HG02981 (cell line): ENCODE data around the gene GRB2.
"Not testable (repeated sequence)": the region's sequence is repeated elsewhere in the genome, so short reads cannot be mapped to it uniquely, and the experiment has no call there.

Source experiments
- ATAC-seq: cut with Tn5 transposase; IDR thresholded peaks from one replicate; pipeline ENCODE4 v1.9.1; 2021; ENCODE audit warnings: mild to moderate bottlenecking, moderate library complexity; ENCODE audit not compliant: unreplicated experiment

Gene GRB2

DNA sequence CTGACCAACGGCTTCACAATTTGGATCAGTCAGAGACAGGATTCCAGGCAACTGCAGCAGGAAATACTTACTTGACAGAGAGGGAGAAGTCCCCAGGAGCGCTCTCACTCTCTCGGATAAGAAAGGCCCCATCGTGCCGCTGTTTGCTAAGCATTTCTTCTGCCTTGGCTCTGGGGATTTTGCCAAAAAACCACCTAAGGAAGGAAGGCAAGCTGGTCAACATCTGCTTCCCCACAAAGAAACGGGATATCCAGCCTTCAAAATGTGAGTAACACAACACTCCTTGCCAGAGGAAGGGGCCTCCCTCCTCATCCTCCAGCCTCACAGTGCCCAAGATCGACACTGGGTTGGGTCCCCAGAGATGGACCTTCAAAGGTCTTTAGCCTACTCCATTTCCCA, 79.7 kb downstream of the GRB2 start:
- ATAC-seq = no peak

DNA sequence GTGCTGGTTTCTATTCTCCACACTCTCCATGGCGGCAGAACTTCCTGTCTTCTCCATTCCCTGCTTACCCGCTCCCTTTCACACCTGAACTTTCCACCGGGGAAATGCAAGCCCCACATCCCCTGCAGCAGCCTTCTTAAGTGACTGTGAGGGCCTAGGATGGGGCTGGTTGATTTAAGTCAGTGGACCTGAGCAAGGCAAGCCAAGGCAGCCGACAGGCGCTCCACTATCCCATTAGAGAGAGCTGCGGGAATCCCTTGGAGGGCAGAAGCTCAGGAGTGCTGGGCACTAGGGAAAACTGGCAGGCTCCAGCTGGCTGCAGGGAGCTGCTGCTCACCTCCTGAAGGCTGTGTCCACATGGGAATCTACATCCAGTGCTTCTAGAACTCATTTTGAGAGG, 80.1 kb downstream of the GRB2 start:
- ATAC-seq = no peak

DNA sequence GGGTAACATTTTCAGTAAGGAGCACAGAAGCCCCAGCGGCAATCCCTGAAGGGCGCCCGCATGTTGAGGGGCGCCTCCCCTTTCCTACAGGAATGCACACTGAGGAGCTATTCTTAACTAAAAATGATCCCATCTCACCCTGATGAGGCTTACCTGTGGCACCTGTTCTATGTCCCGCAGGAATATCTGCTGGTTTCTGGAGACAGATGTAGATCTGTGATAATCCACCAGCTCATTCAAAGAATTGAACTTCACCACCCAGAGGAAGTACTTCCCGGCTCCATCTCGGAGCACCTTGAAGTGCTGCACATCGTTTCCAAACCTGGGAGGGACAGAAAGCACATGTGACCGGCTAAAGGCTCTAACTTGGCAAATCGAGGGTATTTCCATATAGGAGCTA, 84.0 kb downstream of the GRB2 start:
- no peak for ATAC-seq

DNA sequence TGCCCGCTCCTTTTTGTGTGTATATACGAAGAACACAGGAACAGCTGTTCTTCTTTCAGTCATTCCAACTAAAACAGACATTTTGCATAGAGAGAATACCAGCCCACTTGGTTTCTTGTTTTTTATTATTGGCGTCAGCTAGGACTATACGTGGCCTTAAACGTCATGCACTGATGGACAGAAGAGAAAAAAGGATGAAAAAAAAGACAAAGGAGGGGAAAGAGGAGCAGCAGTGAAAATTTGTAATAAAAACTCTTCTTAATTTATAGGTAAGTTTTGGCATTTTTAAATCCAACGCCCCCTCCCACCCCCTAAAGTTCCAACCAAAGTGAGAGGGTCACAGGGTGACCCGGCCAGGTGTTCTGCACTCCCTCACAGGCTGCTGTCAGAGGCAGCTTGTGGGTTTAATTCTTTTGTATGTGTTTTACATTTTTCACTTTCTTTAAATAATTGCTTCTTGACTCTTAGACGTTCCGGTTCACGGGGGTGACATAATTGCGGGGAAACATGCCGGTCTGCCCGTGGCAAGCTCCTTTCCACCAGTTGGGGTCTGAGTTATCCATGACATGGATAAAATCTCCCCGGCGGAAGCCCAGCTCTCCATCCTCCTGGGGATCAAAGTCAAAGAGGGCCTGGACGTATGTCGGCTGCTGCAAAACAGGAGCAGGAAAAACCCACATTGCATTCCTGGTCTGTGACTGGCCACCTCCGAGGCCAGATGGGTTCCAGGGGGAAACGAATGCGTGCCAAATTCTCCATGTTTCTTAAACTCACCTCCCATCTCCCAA, 85.4 kb downstream of the GRB2 start:
- no peak for ATAC-seq

DNA sequence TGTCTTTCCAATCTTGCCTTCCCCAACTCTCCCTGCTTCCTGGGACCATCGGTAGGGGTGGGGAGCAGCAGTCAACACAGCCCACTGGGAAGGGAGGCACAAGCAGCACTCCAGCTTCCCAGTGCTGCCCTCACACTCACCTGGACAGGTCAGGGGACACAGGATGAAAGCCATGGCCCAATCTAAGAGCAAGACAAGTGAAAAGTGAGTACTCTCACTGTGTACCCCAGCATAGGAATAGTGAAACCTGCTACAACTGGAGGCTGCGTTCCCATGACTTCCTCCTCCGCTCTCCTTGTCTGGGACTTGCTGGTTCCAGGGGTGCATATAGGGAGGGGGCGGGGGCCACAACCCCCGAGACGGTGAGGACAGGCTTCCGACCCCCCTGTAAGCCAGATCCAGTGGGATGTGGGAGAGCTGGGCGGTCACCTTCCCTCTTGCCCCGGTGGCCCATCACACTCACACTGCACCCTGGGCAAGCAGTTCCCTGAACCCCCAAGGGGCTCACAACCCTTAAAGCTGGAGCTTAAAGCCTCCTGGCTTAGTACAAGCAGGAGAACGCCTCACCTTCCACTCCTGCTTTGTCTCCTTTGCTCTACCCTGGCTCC, 86.8 kb downstream of the GRB2 start:
- no peak for ATAC-seq

DNA sequence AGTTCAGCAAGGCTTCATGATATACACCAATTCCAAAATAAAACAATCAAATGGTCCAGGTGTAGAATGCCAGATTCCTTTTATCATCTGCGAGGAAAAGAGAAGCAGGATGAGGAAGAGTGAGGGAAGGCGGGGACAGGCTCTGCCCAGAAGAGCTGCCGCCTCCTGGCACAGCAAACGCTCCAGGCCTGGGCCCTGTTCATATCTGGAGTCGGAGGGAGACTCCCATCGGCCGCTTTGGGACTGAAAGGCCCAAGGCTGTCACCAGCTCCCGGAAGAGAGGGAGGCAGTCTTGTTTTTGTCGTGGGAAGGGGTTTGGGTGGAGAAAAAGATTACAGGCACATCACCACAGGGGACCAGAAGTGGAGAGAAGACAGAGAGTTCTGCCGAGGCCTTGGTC, 87.3 kb downstream of the GRB2 start:
- ATAC-seq = no peak

DNA sequence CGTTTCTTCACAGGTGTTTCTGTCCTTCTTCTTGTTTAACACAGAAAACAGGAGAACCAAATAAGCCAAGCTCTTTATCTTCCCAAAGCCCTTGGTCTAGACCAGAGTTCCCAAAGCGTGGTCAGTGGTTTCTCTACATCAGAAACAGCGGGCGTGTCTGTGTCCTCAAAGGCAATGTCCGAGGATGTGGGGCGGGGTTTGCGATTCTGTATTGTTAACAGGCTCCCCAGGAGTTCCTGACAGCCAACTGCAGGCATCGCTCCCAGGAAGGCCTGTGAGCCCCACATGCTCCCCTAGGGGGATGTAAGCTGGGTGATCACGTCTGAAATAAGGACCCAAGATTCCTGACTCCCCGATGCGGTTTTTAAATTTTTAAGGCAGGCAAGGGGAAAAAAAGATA, 87.8 kb downstream of the GRB2 start:
- no peak for ATAC-seq

DNA sequence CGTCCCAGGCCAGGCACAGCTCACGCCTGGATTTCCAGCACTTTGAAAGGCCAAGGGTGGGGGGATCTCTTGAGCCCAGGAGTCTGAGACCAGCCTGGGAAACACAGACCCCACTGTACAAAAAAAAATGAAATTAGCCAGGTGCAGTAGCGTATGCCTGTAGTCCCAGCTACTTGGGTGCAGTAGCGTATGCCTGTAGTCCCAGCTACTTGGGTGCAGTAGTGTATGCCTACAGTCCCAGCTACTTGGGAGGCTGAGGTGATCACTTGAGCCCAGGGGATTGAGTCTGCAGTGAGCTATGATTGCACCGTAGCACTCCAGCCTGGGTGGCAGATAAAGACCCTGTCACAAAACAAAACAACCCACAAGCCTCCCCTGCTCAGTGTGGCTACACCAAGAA, 89.2 kb downstream of the GRB2 start:
- ATAC-seq = no peak

DNA sequence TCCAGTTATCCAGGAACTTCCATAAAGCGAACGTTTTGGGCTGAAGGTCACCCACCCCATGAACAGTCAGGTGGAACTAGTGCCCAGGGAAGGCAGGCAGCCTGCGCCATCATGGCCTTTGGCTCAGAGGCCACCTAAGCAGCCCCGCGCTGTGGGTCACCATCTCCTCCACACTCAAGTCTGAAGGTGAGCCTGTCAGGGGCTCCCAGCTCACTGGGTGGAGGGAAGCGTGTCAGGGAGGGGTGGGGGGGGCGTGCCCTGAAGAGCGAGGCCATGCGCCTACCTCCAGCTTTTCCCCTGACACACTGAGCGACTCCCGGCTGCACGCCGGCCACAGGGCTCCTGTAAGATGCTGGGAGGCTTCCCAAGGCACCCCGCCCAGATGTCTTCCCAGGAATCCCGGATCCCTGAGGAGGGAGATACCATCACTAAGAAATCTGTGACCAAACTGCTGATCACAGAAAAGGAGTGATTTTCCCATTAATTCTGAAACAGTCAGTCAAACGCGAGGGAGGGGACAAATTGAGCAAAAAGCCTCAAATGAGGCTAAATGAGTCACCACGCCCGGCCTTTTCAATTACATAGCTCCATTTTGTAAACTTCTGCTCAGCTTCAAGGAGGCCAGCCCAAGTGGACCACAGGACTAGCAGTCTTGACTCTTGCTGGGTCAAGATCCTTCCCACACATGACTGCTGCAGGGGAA, 89.8 kb downstream of the GRB2 start:
- ATAC-seq = no peak

DNA sequence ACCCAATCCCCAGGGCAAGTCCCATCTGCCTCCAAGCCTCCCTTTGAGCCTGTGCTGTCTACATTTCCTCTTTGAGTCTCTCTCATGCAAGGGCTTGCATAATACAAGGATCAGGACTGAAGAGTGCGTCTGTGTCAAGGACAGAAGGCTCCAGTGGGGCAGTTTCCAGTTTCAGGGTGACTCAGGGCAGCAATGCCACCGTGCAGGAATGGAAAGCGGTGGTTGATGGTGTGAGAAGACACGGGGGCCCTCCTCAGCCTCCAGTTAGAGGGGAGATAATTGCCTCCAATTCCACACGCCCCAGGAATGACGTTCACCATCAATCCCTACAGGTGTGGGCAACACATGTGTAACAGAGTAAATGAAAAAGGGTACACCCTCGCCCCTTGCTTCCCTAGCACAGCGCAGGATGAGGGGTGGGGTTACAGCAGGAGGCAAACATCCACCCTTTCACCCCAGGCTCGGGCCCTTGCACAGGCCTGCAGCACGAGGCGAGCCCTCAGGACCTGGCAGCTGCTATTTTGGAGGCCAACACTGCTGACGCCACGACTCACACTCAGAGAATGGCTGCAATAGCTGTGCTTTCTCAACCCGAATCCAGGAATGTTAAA, 91.4 kb downstream of the GRB2 start:
- no peak for ATAC-seq

DNA sequence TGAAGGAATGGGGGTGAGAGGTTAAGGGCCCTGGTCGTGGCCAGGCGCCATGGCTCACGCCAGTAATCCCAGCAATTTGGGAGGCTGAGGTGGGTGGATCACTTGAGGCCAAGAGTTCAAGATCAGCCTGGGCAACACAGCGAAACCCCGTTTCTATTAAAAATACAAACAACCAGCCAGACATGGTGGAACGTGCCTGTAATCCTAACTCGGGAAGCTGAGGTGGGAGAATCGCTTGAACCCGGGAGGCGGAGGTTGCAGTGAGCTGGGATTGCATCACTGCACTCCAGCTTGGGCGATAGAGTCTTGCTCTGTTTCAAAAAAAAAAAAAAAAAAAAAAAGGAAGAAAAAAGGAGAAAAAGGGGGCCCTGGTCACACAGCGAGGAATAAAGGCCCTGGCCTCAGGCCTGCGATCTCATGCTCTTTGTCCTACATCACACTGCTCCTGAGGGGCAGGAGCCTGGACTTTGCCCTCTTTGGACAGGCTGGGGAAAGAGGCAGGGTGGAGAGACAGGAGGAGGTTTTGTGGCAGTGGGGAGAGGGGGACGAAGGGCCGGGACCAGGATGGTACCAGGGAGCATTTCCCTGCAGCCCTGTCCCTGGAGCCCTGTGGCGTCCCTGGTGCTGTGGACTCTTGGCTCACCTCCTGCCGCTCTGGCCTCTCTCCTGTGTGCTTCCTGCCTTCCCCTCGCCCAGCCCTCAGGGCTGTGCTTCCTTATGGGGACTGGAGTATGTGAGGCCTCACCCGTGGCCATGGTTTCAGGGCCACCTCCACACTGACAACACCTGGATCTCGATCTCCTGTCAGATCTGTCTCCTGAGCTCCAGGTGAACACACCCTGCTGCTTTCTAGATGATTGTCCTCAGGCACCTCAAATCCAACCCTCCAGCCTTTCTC, 96.5 kb downstream of the GRB2 start:
- ATAC-seq = no peak

DNA sequence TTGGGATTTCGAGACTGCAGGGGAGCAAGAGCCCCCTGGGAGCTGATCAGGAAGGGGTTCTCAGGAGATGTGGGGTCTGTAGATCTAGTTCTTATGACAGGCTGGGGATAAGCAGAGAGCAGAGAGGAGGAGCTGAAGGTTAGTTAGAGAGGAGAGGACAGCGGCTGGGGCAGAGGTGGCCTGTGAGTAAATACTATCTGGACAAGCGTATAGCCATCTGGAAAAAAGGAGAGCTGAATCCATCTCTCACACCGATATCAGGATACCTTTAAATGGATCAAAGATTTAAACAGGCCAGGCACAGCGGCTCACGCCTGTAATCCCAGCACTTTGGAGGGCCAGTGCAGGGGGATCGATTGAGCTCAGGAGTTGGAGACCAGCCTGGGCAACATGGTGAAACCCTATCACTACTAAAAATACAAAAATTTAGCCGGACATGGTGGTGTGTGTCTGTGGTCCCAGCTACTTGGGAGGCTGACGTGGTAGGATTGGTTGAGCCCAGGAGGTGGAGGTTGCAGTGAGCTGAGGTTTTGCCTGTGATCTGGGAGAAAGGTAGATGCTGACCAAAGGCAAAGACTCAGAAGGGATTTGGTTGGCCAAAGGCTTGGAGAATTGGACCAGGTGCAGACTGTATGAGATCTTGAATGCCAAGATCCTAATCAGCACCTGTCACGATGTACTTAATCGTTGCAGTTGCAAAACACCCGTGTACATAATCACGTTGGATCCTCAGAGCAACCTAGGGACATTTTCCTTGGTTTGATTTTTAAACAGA, 97.3 kb downstream of the GRB2 start:
- no peak for ATAC-seq

DNA sequence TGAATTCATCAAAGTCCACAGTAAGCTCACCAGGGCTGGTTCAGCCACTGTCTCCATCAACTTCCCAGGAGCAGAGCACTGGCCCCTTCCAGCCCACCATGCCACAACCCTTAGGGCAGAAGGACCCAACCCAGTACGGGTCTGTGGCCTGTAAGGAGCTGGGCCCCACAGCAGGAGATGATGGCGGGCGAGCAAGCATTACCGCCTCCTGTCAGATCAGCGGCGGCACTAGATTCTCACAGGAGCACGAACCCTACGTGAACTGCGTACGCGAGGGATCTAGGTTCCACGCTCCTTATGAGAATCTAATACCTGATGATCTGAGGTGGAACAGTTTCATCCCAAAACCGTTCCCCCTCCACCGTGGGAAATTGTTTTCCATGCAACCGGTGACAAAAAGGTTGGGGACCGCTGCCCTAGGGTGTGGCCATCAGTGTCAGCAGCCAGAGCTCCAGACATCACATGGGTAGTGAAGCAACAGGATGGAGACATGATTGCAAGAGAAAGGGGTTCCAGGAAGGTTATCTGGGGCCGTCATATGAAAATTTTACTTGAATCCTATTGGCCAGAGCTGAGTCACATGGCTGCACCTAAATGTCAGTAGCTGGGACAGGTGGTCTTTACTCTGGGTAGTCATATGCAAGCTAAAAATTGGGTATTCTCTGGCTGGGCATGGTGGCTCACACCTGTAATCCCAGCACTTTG, 103.8 kb downstream of the GRB2 start:
- no peak for ATAC-seq

DNA sequence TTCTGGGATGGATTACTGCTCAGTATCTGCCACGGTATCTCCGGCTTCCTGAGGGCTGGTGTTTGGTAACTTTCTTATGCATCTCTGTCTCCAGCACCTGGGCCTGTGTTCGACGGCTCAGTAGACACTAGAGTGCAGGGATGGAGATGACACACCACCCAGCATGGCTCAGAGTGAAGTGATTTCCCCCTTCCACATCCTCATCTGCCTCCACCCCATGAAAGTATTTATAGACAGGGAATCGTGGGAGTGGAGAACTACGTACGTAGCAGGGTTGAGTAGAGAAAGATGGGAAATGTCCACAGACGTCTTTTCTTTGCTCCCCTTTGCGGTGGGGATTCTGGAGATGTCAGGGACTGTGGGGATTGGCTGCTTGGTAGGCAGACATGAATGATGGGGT, 104.4 kb downstream of the GRB2 start:
- ATAC-seq = no peak

DNA sequence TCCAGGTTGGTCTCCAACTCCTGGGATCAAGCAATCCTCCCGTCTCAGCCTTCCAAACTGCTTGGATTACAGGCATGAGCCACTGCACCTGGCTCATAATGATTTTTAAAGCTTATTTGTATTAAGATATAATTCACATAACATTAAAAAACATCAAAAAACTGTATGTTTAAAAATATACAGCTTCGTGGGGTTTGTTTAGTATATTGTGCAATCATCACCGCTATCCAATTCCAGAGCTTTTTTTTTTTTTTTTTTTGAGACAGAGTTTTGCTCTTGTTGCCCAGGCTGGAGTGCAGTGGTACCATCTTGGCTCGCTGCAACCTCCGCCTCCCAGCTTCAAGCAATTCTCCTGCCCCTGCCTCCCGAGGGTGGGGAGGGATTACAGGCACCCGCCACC, 105.2 kb downstream of the GRB2 start:
- no peak for ATAC-seq

DNA sequence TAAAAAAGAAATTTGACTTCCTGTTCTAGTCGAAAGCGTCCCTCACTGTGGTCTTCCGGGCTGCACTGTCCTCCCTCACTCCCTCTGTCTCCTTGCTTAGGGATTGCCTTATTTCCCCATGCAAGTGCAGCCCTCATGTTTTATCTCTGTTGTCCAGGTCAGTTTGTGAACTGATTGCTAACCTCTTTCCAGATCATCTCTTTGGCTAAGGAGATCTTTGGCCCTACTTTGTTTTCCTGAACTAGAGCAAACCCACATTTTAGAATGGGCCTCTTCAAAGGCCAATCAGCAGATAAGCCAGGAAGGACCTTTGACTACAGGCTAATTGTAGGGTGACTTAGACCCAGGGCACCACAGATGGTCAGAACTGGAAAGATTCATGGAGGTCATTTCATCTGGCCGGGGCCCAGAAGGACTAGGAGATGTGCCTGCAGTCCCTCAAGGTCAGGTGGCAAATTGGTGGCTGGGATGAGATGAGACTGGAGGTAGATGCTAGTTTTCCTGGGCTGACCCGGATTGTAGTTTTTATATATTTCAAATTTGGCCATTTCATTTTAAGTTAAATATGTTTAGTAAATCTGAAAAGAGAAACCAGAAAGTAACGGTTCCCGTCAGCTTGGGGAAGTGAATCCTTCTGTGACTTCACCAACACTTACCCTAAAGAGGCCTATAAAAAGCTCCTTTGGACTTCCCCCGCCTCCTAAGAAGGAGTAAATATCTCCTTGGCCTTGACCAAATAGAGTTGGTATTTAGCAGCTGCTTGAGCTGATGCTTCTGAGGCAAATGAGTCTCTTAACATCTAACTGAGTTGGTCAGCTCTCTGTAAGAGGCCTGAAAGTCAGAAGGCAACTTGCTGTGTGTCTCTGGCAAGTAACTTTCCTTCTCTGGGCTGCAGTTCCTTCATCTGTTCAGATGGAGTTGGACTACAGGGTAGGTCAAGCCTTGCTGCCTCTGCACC, 110.0 kb downstream of the GRB2 start:
- peak; percentile 67 for ATAC-seq

DNA sequence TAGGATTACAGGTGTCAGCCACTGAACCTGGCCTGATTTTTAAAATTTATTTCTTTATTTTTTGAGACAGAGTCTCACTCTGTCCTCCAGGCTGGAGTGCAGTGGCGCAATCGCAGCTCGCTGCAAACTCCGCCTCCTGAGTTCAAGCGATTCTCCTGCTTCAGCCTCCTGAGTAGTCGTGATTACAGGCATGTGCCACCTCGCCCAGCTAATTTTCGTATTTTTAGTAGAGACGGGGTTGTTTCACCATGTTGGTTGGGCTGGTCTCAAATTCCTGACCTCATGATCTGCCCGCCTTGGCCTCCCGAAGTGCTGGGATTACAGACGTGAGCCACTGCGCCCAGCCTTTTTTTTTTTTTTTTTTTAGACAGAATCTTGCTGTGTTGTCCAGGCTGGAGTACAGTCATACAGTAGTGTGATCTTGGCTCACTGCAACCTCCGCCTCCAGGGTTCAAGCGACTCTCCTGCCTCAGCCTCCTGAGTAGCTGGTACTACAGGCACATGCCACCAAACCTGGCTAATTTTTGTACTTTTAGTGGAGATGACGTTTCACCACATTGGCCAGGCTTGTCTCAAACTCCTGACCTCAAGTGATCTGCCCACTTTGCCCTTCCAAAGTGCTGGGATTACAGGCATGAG, 112.5 kb downstream of the GRB2 start:
- ATAC-seq = not testable (repeated sequence)

DNA sequence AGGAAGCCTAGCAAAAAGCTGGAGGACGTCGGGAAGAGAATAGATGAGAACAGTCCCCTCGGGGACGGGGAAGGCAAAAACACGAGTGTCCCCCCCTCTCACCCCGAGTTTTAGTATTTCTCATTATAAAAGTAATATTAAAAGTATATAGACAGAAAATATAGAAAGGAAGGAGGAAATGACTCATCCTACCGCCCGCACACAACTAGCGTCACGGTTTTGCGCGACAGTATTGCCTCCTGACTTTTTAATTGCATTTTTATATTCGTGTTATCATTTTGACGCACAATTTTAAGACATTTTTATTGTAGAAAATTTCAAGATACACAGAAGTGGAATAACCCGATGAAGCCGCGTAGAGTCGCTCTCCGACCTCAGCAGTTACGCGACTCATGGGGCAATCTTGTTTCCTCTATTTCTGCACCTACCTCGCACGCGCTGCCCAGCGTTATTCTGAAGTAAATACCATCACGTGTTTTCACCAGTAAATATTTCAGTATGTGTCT, 115.6 kb downstream of the GRB2 start:
- ATAC-seq = peak; percentile 16
